Epithelial cell of proximal tubule (primary cell): ENCODE measurements around the gene SCN8A. TPM values are rescaled to one million over a fixed set of nuclear protein-coding genes. Genes with fewer than 3 reads are reported as not detected.

Source experiments
- DNase-seq: peaks from one replicate; pipeline ENCODE4 v3.0.0-alpha.2; 2011; ENCODE audit warnings: low read depth
- H3K4me3 ChIP-seq: 2 replicates; pipeline ENCODE4 v1.5.1; 2011; ENCODE audit warnings: low read depth, mild to moderate bottlenecking, low read length
- total RNA-seq: library from RNA; depleted of rRNA; stranded (reverse); fragments of >200 nt; gene quantifications from 2 replicates; pipeline ENCODE4 v1.2.3, GENCODE V29; 2015
- TF ChIP-seq, protein P1 (sequence below): conservative IDR thresholded peaks from 2 replicates; pipeline ENCODE4 v1.5.1; 2012; ENCODE audit warnings: low read depth, mild to moderate bottlenecking, low read length

Gene SCN8A
- total RNA-seq, 1 donor from 2014 or later: 0.86 TPM

DNA sequence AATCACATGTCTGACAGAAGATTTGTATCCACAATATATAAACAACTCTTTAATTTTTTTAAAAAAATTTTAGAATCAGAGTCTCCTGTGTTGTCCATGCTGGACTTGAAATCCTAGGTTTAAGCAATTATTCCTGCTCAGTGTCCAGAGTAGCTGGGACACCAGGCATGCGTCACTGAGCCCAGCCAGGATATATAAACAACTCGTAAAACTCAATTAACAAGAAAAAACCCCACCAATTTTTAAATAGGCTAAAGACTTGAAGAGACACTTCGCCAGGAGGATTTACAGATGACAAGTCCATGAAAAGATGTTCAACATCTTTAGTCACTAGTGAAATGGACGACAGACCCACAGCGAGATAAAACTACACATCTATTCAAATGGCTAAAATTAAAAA lies 2.0 kb upstream of the SCN8A start:
- DNase-seq: no peak
- TF ChIP-seq, protein P1, sequence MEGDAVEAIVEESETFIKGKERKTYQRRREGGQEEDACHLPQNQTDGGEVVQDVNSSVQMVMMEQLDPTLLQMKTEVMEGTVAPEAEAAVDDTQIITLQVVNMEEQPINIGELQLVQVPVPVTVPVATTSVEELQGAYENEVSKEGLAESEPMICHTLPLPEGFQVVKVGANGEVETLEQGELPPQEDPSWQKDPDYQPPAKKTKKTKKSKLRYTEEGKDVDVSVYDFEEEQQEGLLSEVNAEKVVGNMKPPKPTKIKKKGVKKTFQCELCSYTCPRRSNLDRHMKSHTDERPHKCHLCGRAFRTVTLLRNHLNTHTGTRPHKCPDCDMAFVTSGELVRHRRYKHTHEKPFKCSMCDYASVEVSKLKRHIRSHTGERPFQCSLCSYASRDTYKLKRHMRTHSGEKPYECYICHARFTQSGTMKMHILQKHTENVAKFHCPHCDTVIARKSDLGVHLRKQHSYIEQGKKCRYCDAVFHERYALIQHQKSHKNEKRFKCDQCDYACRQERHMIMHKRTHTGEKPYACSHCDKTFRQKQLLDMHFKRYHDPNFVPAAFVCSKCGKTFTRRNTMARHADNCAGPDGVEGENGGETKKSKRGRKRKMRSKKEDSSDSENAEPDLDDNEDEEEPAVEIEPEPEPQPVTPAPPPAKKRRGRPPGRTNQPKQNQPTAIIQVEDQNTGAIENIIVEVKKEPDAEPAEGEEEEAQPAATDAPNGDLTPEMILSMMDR: no peak
- H3K4me3 ChIP-seq: no peak overlapping the region

DNA sequence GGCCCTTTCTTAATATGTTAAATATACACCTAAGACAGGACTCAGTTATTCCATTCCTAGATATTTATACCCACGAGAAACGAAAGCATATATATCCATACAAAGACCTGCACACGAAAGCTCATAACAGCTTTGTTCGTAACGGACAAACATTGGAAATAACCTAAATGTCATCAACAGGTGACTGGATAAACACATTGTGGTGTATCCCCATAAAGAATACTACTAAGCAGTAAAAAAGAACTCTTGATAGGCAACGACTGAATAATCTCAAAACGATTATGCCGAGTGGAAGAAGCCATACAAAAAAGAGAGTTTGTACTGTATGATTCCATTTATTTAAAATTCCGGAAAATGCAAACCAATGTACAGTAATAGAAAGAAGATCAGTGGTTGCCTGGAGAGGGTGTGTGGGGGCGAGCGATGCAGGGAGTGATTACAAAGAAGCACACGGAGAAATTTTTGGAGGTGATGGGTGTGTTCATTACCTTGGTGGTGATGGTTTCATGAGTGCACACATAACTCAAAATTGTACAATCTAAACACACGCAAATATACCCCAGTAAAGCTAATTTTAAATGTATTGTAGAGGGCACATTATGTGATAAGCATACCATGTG lies 1.4 kb upstream of the SCN8A start:
- DNase-seq: no peak
- TF ChIP-seq, protein P1: no peak
- H3K4me3 ChIP-seq: no peak overlapping the region

GRCh38 chr12:51590347-51591015 lies 552 bp upstream of the SCN8A start:
- H3K4me3 ChIP-seq: peak overlapping the region; percentile 55
- no peak for DNase-seq
- TF ChIP-seq, protein P1: peak; percentile 37

DNA sequence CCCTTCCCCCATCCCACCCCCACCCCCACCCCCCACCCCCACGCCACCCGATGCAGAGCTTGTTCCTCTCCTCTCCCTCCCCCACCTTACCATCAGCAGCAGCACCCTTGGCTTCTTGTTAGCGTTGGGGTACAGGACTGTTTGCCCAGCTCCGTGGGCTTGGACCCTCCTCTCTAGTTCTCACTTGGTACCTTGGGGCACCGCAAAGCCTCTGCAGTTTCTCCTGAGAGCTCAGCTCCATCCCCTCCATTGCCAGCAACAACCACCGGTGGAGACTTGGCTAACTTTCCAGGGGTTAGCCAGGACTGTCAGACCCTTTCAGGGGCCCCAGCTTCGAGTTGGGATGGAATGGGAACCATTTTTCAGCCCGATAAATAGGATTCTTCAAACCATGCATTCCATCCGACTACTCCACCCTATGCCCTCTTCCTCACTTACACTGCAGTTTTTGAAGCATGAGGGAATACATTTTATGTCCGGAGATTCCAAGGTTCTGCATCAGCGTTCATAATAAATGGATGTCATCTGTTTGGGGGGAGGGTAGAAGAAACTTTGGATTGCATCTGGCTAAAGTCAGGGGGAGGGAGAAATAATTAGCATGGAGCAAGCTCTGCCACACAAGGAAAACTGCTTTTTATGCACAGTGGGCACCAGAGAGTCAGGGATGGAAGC lies 1.1 kb downstream of the SCN8A start:
- no peak for DNase-seq
- TF ChIP-seq, protein P1: no peak
- no peak overlapping the region for H3K4me3 ChIP-seq

DNA sequence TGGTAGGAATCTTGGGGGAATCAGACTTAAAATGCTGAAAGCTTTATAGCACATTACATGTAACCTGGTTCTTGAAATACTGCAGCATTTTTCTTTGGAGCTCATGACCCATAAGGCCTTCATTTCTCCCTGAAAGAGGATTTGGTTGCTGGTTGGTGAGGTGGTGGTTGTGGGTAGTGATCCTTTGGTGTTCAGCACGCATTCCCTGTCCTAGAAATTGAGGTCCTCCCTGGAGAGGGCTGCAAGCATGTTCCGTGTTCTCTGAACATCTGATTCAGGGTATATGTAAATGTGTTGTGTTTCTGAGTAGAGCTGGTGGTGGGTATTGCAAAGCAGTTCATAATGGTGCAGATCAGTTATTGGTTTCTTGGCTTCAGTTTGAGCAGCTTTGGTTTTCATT lies 2.0 kb downstream of the SCN8A start:
- no peak for DNase-seq
- TF ChIP-seq, protein P1: no peak
- H3K4me3 ChIP-seq: no peak overlapping the region

- peak; percentile 6 for DNase-seq
- TF ChIP-seq, protein P1: no peak
- no peak overlapping the region for H3K4me3 ChIP-seq
These were observed 2.5 kb downstream of the SCN8A start for GRCh38 chr12:51593539-51593938.
